Uterus (tissue), 4 donors: ENCODE results near the gene PCDH9. TPM values are rescaled to one million over a fixed set of nuclear protein-coding genes. Genes with fewer than 3 reads are reported as not detected.

Experiments
- DNase-seq, 2 donors: peaks; one replicate each; pipeline ENCODE4 v3.0.0-alpha.2; 2019 to 2020
- H3K27ac ChIP-seq, 2 donors: fragments of 200-600 bp; sonication (generic); 1 replicate in 1 of 2; 2 replicates in 1 of 2; pipeline ENCODE4 v1.5.1; 2016 to 2018
- H3K27me3 ChIP-seq, 2 donors: fragments of 200-600 bp; sonication (generic); one replicate each; pipeline ENCODE4 v1.5.1; 2018 to 2019; ENCODE audit warnings: control low read depth in 1 of 2
- H3K36me3 ChIP-seq, 2 donors: fragments of 200-600 bp; sonication (generic); one replicate each; pipeline ENCODE4 v1.5.1; 2019; ENCODE audit warnings: control low read depth in 1 of 2
- H3K4me1 ChIP-seq, 2 donors: fragments of 200-600 bp; sonication (generic); one replicate each; pipeline ENCODE4 v1.5.1; 2018 to 2019; ENCODE audit warnings: control low read depth in 1 of 2
- H3K4me3 ChIP-seq, 2 donors: fragments of 200-600 bp; sonication (generic); 1 replicate in 1 of 2; 2 replicates in 1 of 2; pipeline ENCODE4 v1.5.1; 2018 to 2019; ENCODE audit warnings: mild to moderate bottlenecking in 1 of 2
- H3K9me3 ChIP-seq, 2 donors: fragments of 200-600 bp; sonication (generic); one replicate each; pipeline ENCODE4 v1.5.1; 2019; ENCODE audit warnings: control low read depth in 1 of 2
- POLR2A ChIP-seq, 2 donors: fragments of 450-650 bp; IDR thresholded peaks; one replicate each; pipeline ENCODE4 v1.6.1; 2016; ENCODE audit warnings: antibody characterized with exemption in 2 of 2, mild to moderate bottlenecking in 1 of 2, moderate library complexity in 1 of 2
- intact Hi-C: fragments of 100-400 bp; cut with DNase I; formaldehyde crosslinking; loops from one replicate; pipeline ENCODE4 v1.15.1; 2023; ENCODE audit warnings: low total_unique reads
- total RNA-seq, 4 donors: library from RNA; depleted of rRNA in 3 of 4; stranded (reverse); fragments of >200 nt in 3 of 4; gene quantifications; one replicate each; pipeline versions ENCODE4 v1.1.0 to v1.2.4, GENCODE V29; 2014 to 2023
- TF ChIP-seq, protein P1 (sequence below), 4 experiments: fragments of 200-600 bp in 2 of 4; fragments of 450-650 bp in 2 of 4; sonication (generic) in 2 of 4; IDR thresholded peaks; one replicate each; pipeline ENCODE4 v1.5.1; 2016 to 2019; ENCODE audit warnings: antibody characterized with exemption in 4 of 4, mild to moderate bottlenecking in 2 of 4, moderate library complexity in 1 of 4
- donor health status: DM: yes; HTN: yes; CAD: no.

PCDH9 gene
- total RNA-seq, 4 donors from 2014 or later: 0.51 to 45.7 (median 2.1) TPM

GRCh38 chr13:67238277-67238859, 8.2 kb upstream of the PCDH9 start:
- intact Hi-C loops: no loop called here
- Histone ChIP-seq H3K4me3 (no peak overlapping the region), H3K27ac (no peak overlapping the region), H3K27me3 (no peaks in the 10 kb centered on the region), H3K9me3 (no peaks in the 10 kb centered on the region), H3K36me3 (no peaks in the 10 kb centered on the region), H3K4me1 (no peaks in the 10 kb centered on the region)
- TF ChIP-seq, protein P1, sequence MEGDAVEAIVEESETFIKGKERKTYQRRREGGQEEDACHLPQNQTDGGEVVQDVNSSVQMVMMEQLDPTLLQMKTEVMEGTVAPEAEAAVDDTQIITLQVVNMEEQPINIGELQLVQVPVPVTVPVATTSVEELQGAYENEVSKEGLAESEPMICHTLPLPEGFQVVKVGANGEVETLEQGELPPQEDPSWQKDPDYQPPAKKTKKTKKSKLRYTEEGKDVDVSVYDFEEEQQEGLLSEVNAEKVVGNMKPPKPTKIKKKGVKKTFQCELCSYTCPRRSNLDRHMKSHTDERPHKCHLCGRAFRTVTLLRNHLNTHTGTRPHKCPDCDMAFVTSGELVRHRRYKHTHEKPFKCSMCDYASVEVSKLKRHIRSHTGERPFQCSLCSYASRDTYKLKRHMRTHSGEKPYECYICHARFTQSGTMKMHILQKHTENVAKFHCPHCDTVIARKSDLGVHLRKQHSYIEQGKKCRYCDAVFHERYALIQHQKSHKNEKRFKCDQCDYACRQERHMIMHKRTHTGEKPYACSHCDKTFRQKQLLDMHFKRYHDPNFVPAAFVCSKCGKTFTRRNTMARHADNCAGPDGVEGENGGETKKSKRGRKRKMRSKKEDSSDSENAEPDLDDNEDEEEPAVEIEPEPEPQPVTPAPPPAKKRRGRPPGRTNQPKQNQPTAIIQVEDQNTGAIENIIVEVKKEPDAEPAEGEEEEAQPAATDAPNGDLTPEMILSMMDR (IDR thresholded peaks at IDR 0.05): peak; percentile 40 to 74 (median 64)
- no peak for TF ChIP-seq POLR2A (IDR thresholded peaks at IDR 0.05)
- DNase-seq: no peak

DNA sequence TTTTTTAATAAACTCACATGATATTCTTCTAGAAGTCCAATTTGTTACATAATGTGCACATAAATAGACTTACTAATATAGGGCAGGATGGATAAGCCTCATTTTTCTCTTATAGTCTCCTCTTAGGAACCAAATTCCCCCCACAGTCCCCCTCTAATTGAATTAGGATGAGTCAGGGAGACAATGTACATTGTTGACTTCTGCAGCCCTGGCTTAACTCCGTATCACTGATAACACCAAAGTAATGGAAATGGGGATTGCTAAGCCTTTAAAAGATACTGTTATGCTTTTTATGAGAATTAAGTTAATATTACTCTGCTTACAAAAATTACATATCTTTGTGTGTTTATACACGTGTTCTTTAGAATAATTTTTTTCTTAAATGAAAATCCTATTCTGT, 5.1 kb upstream of the PCDH9 start:
- H3K27me3 ChIP-seq: no peaks in the 10 kb centered on the region
- H3K4me3 ChIP-seq: no peak overlapping the region
- H3K36me3 ChIP-seq: no peaks in the 10 kb centered on the region
- H3K4me1 ChIP-seq: no peaks in the 10 kb centered on the region
- TF ChIP-seq, protein P1 (IDR thresholded peaks at IDR 0.05): no peak
- no peak for TF ChIP-seq POLR2A (IDR thresholded peaks at IDR 0.05)
- no peak overlapping the region for H3K27ac ChIP-seq
- intact Hi-C loops: no loop called here
- DNase-seq: no peak
- no peaks in the 10 kb centered on the region for H3K9me3 ChIP-seq

GRCh38 chr13:67232384-67232783, 2.2 kb upstream of the PCDH9 start:
- Histone ChIP-seq H3K4me3 (no peak overlapping the region), H3K4me1 (no peaks in the 10 kb centered on the region), H3K27me3 (no peaks in the 10 kb centered on the region), H3K27ac (no peak overlapping the region), H3K36me3 (no peaks in the 10 kb centered on the region), H3K9me3 (no peaks in the 10 kb centered on the region)
- intact Hi-C loops: no loop called here
- DNase-seq: no peak
- no peak for TF ChIP-seq POLR2A (IDR thresholded peaks at IDR 0.05)
- TF ChIP-seq, protein P1 (IDR thresholded peaks at IDR 0.05): no peak

DNA sequence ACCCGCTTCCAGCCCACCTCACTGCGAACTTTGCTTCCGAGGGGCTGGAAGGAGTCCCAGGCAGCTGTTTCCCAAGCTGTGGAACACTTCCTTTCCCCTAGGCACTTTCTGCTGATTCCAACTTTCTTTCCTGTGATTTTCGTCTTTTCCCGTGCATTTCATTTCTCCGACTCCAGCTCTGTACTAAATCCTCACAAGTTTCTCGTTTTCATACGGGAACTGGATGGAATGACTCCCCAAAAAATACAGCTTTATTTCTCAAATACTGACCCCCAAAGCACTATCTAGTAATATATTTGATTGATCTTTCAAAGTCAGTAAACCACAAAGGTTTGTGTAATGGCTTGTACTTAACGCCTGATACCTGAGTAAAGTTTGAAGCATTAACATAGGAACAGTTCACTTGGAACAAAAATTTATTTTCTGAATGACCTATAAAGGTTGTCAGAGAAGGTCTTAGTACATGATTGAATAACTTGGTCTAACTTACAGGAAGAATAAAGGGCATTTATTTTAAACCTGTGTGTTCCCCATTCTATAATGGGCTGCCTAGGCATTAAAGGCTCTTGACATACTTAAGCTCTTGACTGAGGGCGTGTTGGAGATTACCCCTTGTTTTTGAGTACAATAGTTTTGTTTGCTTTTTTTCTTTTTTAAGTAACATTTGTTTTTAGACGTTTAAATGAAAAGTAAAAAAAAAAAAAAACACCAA, 1.3 kb upstream of the PCDH9 start:
- H3K4me1 ChIP-seq: no peaks in the 10 kb centered on the region

More for the DNA sequence above, 1.3 kb upstream of the PCDH9 start:
- TF ChIP-seq POLR2A (IDR thresholded peaks at IDR 0.05): no peak
- TF ChIP-seq, protein P1 (IDR thresholded peaks at IDR 0.05): no peak
- Histone ChIP-seq H3K27me3 (no peaks in the 10 kb centered on the region), H3K36me3 (no peaks in the 10 kb centered on the region), H3K4me3 (peak overlapping the region; percentile 63 to 64), H3K9me3 (no peaks in the 10 kb centered on the region), H3K27ac (peak overlapping the region; percentile 63 to 76)
- no peak for DNase-seq
- intact Hi-C loops: no loop called here
